ENCODE data around the gene PAX7. TPM values are rescaled to one million over a fixed set of nuclear protein-coding genes. Genes with fewer than 3 reads are reported as not detected.

The PAX7 gene
- total RNA-seq, 3 donors from 2014 or later (not counting 1 experiment from before 2014, with no cell fraction given), result not detected

- DNase-seq (no peak), ATAC-seq (no peak)
- no peak for TF ChIP-seq CTCF (IDR thresholded peaks at IDR 0.05)
- Histone ChIP-seq H3K36me3 (ENCODE audit: control insufficient read depth, insufficient read depth, low read length) (no peaks in the 10 kb centered on the region), H3K27ac (ENCODE audit: low read length) (no peak overlapping the region), H3K9me3 (ENCODE audit: control insufficient read depth, insufficient read depth, low read length) (no peaks in the 10 kb centered on the region), H3K4me3 (ENCODE audit: low read length) (no peak overlapping the region), H3K4me1 (ENCODE audit: control insufficient read depth, insufficient read depth, low read length) (no peaks in the 10 kb centered on the region), H3K27me3 (ENCODE audit: control insufficient read depth, insufficient read depth, low read length) (no peaks in the 10 kb centered on the region)
- intact Hi-C loops (cut with micrococcal nuclease), result no loop called here
- WGBS (ENCODE audit: insufficient coverage), result 83% methylated on average over 13 of the region's 13 CpGs
- no peaks in the 10 kb centered on the region for H3K36me3 Mint-ChIP-seq
- H3K27me3 Mint-ChIP-seq (ENCODE audit: low read depth in 2 of 2), result peaks cover 27% of the 10 kb centered on the region in 2 donors
- H3K27ac Mint-ChIP-seq, result no peak overlapping the region
- no peaks in the 10 kb centered on the region for H3K4me1 Mint-ChIP-seq
- no peaks in the 10 kb centered on the region for H3K9me3 Mint-ChIP-seq
- no peak overlapping the region for H3K4me3 Mint-ChIP-seq
Observed at GRCh38 chr1:18670121-18670867, 39.6 kb downstream of the PAX7 start.

- H3K9me3 Mint-ChIP-seq, result no peaks in the 10 kb centered on the region
- no peak for ATAC-seq
- H3K4me1 Mint-ChIP-seq, result no peaks in the 10 kb centered on the region
- H3K27ac Mint-ChIP-seq, result no peak overlapping the region
- H3K9me3 ChIP-seq (ENCODE audit: control insufficient read depth, insufficient read depth, low read length), result no peaks in the 10 kb centered on the region
- no peaks in the 10 kb centered on the region for H3K4me1 ChIP-seq (ENCODE audit: control insufficient read depth, insufficient read depth, low read length)
- no peak for TF ChIP-seq CTCF (IDR thresholded peaks at IDR 0.05)
- WGBS (ENCODE audit: insufficient coverage), result 85% methylated on average over 5 of the region's 5 CpGs
- no peaks in the 10 kb centered on the region for H3K36me3 ChIP-seq (ENCODE audit: control insufficient read depth, insufficient read depth, low read length)
- no peak for DNase-seq
- no peaks in the 10 kb centered on the region for H3K27me3 ChIP-seq (ENCODE audit: control insufficient read depth, insufficient read depth, low read length)
- H3K4me3 ChIP-seq (ENCODE audit: low read length), result no peak overlapping the region
- no peak overlapping the region for H3K4me3 Mint-ChIP-seq
- no peaks in the 10 kb centered on the region for H3K36me3 Mint-ChIP-seq
- H3K27me3 Mint-ChIP-seq (ENCODE audit: low read depth in 2 of 2), result peaks cover 32% of the 10 kb centered on the region in 2 donors
- no peak overlapping the region for H3K27ac ChIP-seq (ENCODE audit: low read length)
- intact Hi-C loops (cut with micrococcal nuclease), result no loop called here
Observed at GRCh38 chr1:18670868-18671225, 40.2 kb downstream of the PAX7 start.

GRCh38 chr1:18673976-18674375, 43.3 kb downstream of the PAX7 start:
- ATAC-seq (no peak), DNase-seq (no peak)
- no peaks in the 10 kb centered on the region for H3K9me3 Mint-ChIP-seq
- intact Hi-C loops (cut with micrococcal nuclease), result no loop called here
- Histone ChIP-seq H3K27me3 (ENCODE audit: control insufficient read depth, insufficient read depth, low read length) (no peaks in the 10 kb centered on the region), H3K4me3 (ENCODE audit: low read length) (no peak overlapping the region), H3K9me3 (ENCODE audit: control insufficient read depth, insufficient read depth, low read length) (no peaks in the 10 kb centered on the region), H3K27ac (ENCODE audit: low read length) (no peak overlapping the region), H3K36me3 (ENCODE audit: control insufficient read depth, insufficient read depth, low read length) (no peaks in the 10 kb centered on the region), H3K4me1 (ENCODE audit: control insufficient read depth, insufficient read depth, low read length) (no peaks in the 10 kb centered on the region)
- no peak overlapping the region for H3K4me3 Mint-ChIP-seq
- H3K36me3 Mint-ChIP-seq, result no peaks in the 10 kb centered on the region
- H3K27me3 Mint-ChIP-seq (ENCODE audit: low read depth in 2 of 2), result peaks cover 36% of the 10 kb centered on the region in 2 donors
- H3K27ac Mint-ChIP-seq, result no peak overlapping the region
- TF ChIP-seq CTCF (IDR thresholded peaks at IDR 0.05), result no peak
- 52% methylated on average over 4 of the region's 5 CpGs for WGBS (ENCODE audit: insufficient coverage)
- H3K4me1 Mint-ChIP-seq, result no peaks in the 10 kb centered on the region

- Histone ChIP-seq H3K4me1 (ENCODE audit: control insufficient read depth, insufficient read depth, low read length) (no peaks in the 10 kb centered on the region), H3K4me3 (ENCODE audit: low read length) (no peak overlapping the region), H3K27me3 (ENCODE audit: control insufficient read depth, insufficient read depth, low read length) (no peaks in the 10 kb centered on the region), H3K9me3 (ENCODE audit: control insufficient read depth, insufficient read depth, low read length) (no peaks in the 10 kb centered on the region), H3K36me3 (ENCODE audit: control insufficient read depth, insufficient read depth, low read length) (no peaks in the 10 kb centered on the region), H3K27ac (ENCODE audit: low read length) (no peak overlapping the region)
- Mint-ChIP-seq H3K27me3 (ENCODE audit: low read depth in 2 of 2) (peaks cover 37 to 40% of the 10 kb centered on the region in 2 donors), H3K4me3 (no peak overlapping the region), H3K4me1 (no peaks in the 10 kb centered on the region), H3K27ac (no peak overlapping the region), H3K9me3 (no peaks in the 10 kb centered on the region), H3K36me3 (no peaks in the 10 kb centered on the region)
- TF ChIP-seq CTCF (IDR thresholded peaks at IDR 0.05), result no peak
- 17% methylated on average over 3 of the region's 6 CpGs for WGBS (ENCODE audit: insufficient coverage)
- DNase-seq (no peak), ATAC-seq (no peak)
- intact Hi-C loops (cut with micrococcal nuclease), result no loop called here
Observed at GRCh38 chr1:18676332-18676781, 45.7 kb downstream of the PAX7 start.
